Measurements from ENCODE around the gene TIGD4. TPM values are rescaled to one million over a fixed set of nuclear protein-coding genes. Genes with fewer than 3 reads are reported as not detected.

The TIGD4 gene
- total RNA-seq, 1 experiment from 2014 or later = 3.1 TPM

DNA sequence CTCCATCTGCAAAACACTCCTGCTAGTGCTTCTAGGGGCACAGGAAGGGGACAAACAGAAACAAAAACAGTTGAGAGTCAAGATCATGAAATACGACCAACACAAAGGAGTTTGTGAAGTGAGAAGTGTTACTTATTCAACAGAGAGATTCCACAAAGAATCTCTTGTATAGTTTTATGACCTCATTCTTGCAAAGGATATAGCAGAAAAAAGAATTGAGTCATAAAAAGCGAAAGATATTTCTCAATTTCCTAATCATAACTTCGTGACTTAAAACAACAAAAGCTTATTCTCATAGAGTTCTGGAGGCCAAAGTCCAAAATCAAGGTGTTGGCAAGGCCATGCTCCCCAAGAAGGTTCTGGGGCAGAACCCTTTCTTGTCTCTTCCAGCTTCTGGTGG is 40.7 kb downstream of the TIGD4 start:
- Histone ChIP-seq H2AFZ (ENCODE audit: low read length) (no peak overlapping the region), H3K36me3 (ENCODE audit: insufficient read depth, low read length) (no peaks in the 10 kb centered on the region), H3K4me2 (ENCODE audit: low read depth, low read length, poor library complexity, severe bottlenecking) (no peak overlapping the region), H3K9ac (ENCODE audit: low read length) (no peak overlapping the region), H3K4me1 (ENCODE audit: low read length) (no peaks in the 10 kb centered on the region), H3K27me3 (ENCODE audit: low read length) (no peaks in the 10 kb centered on the region), H3K9me2 (replicated peaks; ENCODE audit: insufficient read depth, low read length) (no peaks in the 10 kb centered on the region), H3K79me2 (ENCODE audit: low read length) (no peaks in the 10 kb centered on the region), H4K20me1 (ENCODE audit: insufficient read depth, low read depth, low read length) (0 out of 2 replicates have a peak, but pooled peaks cover 12% of the 10 kb centered on the region), H3K9me3 (ENCODE audit: low read length) (no peaks in the 10 kb centered on the region), H3K27ac (ENCODE audit: low read length) (no peak overlapping the region), H3K4me3 (ENCODE audit: low read length) (no peak overlapping the region)
- no peak for DNase-seq

DNA sequence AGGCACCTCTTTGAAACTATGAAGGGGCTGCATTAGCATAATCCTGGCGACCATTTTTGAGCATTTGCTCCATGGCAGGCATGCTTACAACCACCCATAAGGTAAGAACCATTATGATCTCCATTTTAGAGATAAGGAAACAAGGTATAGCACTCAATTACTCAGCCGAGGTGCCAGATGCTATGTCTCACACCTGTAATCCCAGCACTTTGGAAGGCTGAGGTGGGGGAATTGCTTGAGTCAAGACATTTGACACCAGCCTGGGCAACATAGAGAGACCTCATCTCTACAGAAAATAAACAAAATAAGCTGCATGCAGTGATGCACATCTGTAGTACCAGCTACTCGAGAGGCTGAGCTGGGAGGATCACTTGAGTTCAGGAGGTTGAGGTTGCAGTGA is 43.6 kb downstream of the TIGD4 start:
- Histone ChIP-seq H3K27ac (ENCODE audit: low read length) (no peak overlapping the region), H3K9me3 (ENCODE audit: low read length) (no peaks in the 10 kb centered on the region), H3K27me3 (ENCODE audit: low read length) (no peaks in the 10 kb centered on the region), H2AFZ (ENCODE audit: low read length) (no peak overlapping the region), H3K36me3 (ENCODE audit: insufficient read depth, low read length) (no peaks in the 10 kb centered on the region), H3K4me1 (ENCODE audit: low read length) (no peaks in the 10 kb centered on the region), H3K4me2 (ENCODE audit: low read depth, low read length, poor library complexity, severe bottlenecking) (no peak overlapping the region), H4K20me1 (ENCODE audit: insufficient read depth, low read depth, low read length) (peaks cover 12% of the 10 kb centered on the region; the same call in 1 of the 2 replicates), H3K9me2 (replicated peaks; ENCODE audit: insufficient read depth, low read length) (no peaks in the 10 kb centered on the region), H3K4me3 (ENCODE audit: low read length) (no peak overlapping the region), H3K79me2 (ENCODE audit: low read length) (no peaks in the 10 kb centered on the region), H3K9ac (ENCODE audit: low read length) (no peak overlapping the region)
- DNase-seq = no peak

DNA sequence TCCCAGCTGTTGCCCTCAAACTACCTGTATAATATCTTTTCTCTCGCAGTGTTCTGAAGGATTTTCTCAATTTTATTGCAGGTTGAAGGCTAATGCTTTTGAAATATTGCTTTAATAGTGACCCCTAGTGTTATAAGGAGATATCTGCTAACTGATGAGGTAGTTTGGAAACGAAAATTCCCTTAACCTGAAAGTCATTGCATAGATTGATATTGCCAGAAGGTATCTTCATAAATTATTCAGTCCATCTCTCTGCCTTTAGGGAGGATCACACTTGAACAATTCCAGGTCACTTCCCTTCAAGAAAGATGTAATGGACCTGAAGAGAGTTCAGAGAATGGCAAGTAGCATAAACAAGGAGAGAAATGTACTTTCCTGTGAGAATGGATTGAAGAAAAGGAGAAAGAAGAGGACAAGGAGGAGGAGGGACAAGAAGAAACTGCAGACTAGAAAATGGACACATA is 44.1 kb downstream of the TIGD4 start:
- H2AFZ ChIP-seq (ENCODE audit: low read length) = no peak overlapping the region
- no peaks in the 10 kb centered on the region for H3K4me1 ChIP-seq (ENCODE audit: low read length)
- no peaks in the 10 kb centered on the region for H3K9me3 ChIP-seq (ENCODE audit: low read length)
- no peak overlapping the region for H3K4me3 ChIP-seq (ENCODE audit: low read length)
- no peak overlapping the region for H3K4me2 ChIP-seq (ENCODE audit: low read depth, low read length, poor library complexity, severe bottlenecking)
- H3K36me3 ChIP-seq (ENCODE audit: insufficient read depth, low read length) = no peaks in the 10 kb centered on the region
- peaks cover 12% of the 10 kb centered on the region; the same call in 1 of the 2 replicates for H4K20me1 ChIP-seq (ENCODE audit: insufficient read depth, low read depth, low read length)
- no peak overlapping the region for H3K9ac ChIP-seq (ENCODE audit: low read length)
- DNase-seq = peak; percentile 79
- H3K27ac ChIP-seq (ENCODE audit: low read length) = no peak overlapping the region
- no peaks in the 10 kb centered on the region for H3K27me3 ChIP-seq (ENCODE audit: low read length)
- H3K9me2 ChIP-seq (replicated peaks; ENCODE audit: insufficient read depth, low read length) = no peaks in the 10 kb centered on the region
- H3K79me2 ChIP-seq (ENCODE audit: low read length) = no peaks in the 10 kb centered on the region

DNA sequence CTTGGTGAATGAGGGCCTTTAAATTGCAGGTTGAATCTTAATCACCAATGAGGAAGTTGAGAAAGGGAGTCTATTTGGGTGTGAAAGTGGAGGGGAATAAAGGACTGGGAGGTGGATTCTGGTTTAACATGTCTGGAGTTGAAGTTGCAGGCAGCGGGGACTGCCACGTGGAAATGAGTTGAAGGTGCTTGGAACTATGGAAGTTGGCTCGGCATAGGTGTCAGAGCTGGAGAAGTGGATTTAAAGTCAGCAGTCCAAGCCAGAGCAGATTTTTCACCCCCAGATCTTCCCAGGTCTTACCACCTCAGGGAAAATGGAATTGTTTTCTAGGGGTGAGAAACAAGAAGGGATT is 44.9 kb downstream of the TIGD4 start:
- peaks cover 12% of the 10 kb centered on the region; the same call in 1 of the 2 replicates for H4K20me1 ChIP-seq (ENCODE audit: insufficient read depth, low read depth, low read length)
- H3K9me2 ChIP-seq (replicated peaks; ENCODE audit: insufficient read depth, low read length) = no peaks in the 10 kb centered on the region
- H3K4me3 ChIP-seq (ENCODE audit: low read length) = no peak overlapping the region
- no peak overlapping the region for H2AFZ ChIP-seq (ENCODE audit: low read length)
- H3K27ac ChIP-seq (ENCODE audit: low read length) = no peak overlapping the region
- no peaks in the 10 kb centered on the region; the same call in 1 of the 2 replicates for H3K27me3 ChIP-seq (ENCODE audit: low read length)
- H3K4me1 ChIP-seq (ENCODE audit: low read length) = no peaks in the 10 kb centered on the region
- no peak for DNase-seq
- no peaks in the 10 kb centered on the region for H3K9me3 ChIP-seq (ENCODE audit: low read length)
- no peaks in the 10 kb centered on the region for H3K36me3 ChIP-seq (ENCODE audit: insufficient read depth, low read length)
- no peak overlapping the region for H3K4me2 ChIP-seq (ENCODE audit: low read depth, low read length, poor library complexity, severe bottlenecking)
- no peak overlapping the region for H3K9ac ChIP-seq (ENCODE audit: low read length)
- H3K79me2 ChIP-seq (ENCODE audit: low read length) = no peaks in the 10 kb centered on the region

DNA sequence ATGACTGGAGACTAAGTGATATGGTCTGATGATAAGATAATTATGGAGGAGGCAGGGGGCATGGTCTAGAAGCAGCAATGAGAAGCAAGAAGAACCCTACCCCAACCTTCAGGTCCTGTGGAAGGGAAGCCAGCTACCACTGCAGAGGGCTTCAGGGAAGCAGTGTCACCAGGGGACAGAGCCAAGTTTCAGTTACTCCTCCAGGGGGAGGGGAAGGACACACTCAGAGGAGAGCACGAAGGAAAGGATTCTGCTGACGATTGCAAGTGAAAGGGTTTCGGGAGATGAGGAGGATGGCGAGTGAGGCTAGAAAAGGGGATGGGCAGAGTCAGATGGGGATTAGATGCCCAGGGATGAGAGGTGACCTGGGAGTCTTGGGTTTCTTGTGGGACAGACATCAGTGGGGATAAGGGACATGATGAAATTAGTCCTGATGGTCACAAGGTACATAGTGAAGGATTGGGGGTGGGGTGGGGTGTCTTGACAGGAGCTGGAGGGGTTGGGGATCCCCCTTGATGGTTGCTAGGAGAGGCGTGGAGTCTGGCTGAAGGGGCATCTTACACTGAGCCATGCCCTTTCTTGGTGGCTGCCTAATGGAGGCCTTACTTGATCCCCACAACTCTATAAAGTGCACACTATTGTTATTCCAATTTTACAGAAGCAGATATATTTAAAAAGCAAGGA is 45.4 kb downstream of the TIGD4 start:
- Histone ChIP-seq H4K20me1 (ENCODE audit: insufficient read depth, low read depth, low read length) (peaks cover 14% of the 10 kb centered on the region; the same call in 1 of the 2 replicates), H3K27me3 (ENCODE audit: low read length) (no peaks in the 10 kb centered on the region; the same call in 1 of the 2 replicates), H3K9me3 (ENCODE audit: low read length) (no peaks in the 10 kb centered on the region), H3K36me3 (ENCODE audit: insufficient read depth, low read length) (no peaks in the 10 kb centered on the region), H3K79me2 (ENCODE audit: low read length) (no peaks in the 10 kb centered on the region), H2AFZ (ENCODE audit: low read length) (no peak overlapping the region), H3K4me1 (ENCODE audit: low read length) (no peaks in the 10 kb centered on the region), H3K4me2 (ENCODE audit: low read depth, low read length, poor library complexity, severe bottlenecking) (no peak overlapping the region), H3K4me3 (ENCODE audit: low read length) (no peak overlapping the region), H3K9ac (ENCODE audit: low read length) (no peak overlapping the region), H3K27ac (ENCODE audit: low read length) (no peak overlapping the region), H3K9me2 (replicated peaks; ENCODE audit: insufficient read depth, low read length) (no peaks in the 10 kb centered on the region)
- no peak for DNase-seq

DNA sequence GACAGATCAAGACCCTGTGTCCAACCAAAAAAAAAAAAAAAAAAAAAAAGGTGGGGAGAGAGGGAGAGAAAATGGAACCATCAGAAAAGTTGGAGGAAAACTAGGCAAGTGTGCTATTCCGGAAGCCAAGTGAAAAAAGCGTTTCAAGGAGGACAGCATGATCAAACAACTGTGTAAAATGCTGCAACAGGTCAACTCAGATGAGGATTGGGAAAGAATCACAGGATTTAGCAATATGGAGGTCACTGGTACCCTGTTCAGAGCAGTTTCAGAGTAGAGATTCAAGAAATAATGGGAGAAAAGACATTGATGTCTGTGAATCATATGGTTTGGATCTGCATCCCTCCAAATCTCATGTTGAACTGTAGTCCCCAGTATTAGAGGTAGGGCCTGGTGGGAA is 47.5 kb downstream of the TIGD4 start:
- Histone ChIP-seq H2AFZ (ENCODE audit: low read length) (no peak overlapping the region), H3K79me2 (ENCODE audit: low read length) (no peaks in the 10 kb centered on the region), H3K9me3 (ENCODE audit: low read length) (no peaks in the 10 kb centered on the region), H3K9ac (ENCODE audit: low read length) (no peak overlapping the region), H3K36me3 (ENCODE audit: insufficient read depth, low read length) (no peaks in the 10 kb centered on the region), H3K9me2 (replicated peaks; ENCODE audit: insufficient read depth, low read length) (no peaks in the 10 kb centered on the region), H4K20me1 (ENCODE audit: insufficient read depth, low read depth, low read length) (peaks cover 26% of the 10 kb centered on the region; the same call in 1 of the 2 replicates), H3K4me3 (ENCODE audit: low read length) (no peak overlapping the region), H3K27me3 (ENCODE audit: low read length) (no peaks in the 10 kb centered on the region; the same call in 1 of the 2 replicates), H3K27ac (ENCODE audit: low read length) (no peak overlapping the region), H3K4me2 (ENCODE audit: low read depth, low read length, poor library complexity, severe bottlenecking) (no peak overlapping the region), H3K4me1 (ENCODE audit: low read length) (peaks cover 19% of the 10 kb centered on the region)
- no peak for DNase-seq

DNA sequence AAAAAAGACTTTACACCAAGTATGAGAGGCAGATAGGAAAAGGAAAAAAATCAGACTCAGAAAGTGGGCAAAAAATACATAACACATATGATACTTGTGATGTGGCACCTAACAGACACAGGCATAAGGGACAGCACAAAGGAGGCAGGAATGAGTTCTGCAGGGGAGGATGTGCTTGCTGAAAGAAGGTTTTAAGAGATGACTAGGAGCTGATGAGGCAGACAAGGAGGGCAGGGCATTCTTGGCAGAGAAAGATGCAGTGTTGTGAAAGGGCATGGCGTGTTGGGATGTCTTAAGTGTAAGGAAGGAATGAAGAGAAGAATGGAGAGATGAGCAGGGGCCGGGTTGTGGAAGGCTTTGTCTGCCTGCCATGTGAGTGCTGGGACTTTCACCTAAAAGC is 50.1 kb downstream of the TIGD4 start:
- no peak overlapping the region for H3K9ac ChIP-seq (ENCODE audit: low read length)
- no peak overlapping the region for H3K4me2 ChIP-seq (ENCODE audit: low read depth, low read length, poor library complexity, severe bottlenecking)
- no peak overlapping the region for H3K27ac ChIP-seq (ENCODE audit: low read length)
- no peak overlapping the region for H2AFZ ChIP-seq (ENCODE audit: low read length)
- H4K20me1 ChIP-seq (ENCODE audit: insufficient read depth, low read depth, low read length) = peaks cover 28% of the 10 kb centered on the region; the same call in 1 of the 2 replicates
- H3K36me3 ChIP-seq (ENCODE audit: insufficient read depth, low read length) = no peaks in the 10 kb centered on the region
- H3K9me3 ChIP-seq (ENCODE audit: low read length) = no peaks in the 10 kb centered on the region
- no peaks in the 10 kb centered on the region for H3K9me2 ChIP-seq (replicated peaks; ENCODE audit: insufficient read depth, low read length)
- DNase-seq = no peak
- H3K4me3 ChIP-seq (ENCODE audit: low read length) = no peak overlapping the region
- H3K27me3 ChIP-seq (ENCODE audit: low read length) = no peaks in the 10 kb centered on the region; the same call in 1 of the 2 replicates
- no peaks in the 10 kb centered on the region for H3K79me2 ChIP-seq (ENCODE audit: low read length)
- H3K4me1 ChIP-seq (ENCODE audit: low read length) = peaks cover 19% of the 10 kb centered on the region

DNA sequence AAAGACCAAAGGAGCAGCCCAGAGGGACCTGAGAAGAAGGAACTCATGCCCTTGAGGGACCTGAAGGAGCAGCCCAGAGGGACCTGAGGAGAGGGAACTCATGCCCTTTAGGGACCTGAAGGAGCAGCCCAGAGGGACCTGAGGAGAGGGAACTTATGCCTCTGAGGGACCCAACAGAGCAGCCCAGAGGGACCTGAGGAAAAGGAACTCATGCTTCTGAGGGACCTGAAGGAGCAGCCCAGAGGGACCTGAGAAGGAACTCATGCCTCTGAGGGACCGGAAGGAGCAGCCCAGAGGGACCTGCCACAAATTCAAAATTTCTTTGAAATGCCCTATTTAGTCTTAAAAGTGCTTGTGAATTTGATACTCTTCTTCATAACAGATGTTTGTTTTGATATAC is 51.2 kb downstream of the TIGD4 start:
- no peaks in the 10 kb centered on the region for H3K79me2 ChIP-seq (ENCODE audit: low read length)
- H3K4me2 ChIP-seq (ENCODE audit: low read depth, low read length, poor library complexity, severe bottlenecking) = peak overlapping the region; percentile 50
- H2AFZ ChIP-seq (ENCODE audit: low read length) = no peak overlapping the region
- H3K4me1 ChIP-seq (ENCODE audit: low read length) = peaks cover 19% of the 10 kb centered on the region
- no peak overlapping the region for H3K9ac ChIP-seq (ENCODE audit: low read length)
- H3K4me3 ChIP-seq (ENCODE audit: low read length) = 0 out of 2 replicates have a peak overlapping the region, but pooled peaks have one; percentile 13
- H3K9me3 ChIP-seq (ENCODE audit: low read length) = no peaks in the 10 kb centered on the region
- H3K9me2 ChIP-seq (replicated peaks; ENCODE audit: insufficient read depth, low read length) = no peaks in the 10 kb centered on the region
- peaks cover 28% of the 10 kb centered on the region; the same call in 1 of the 2 replicates for H4K20me1 ChIP-seq (ENCODE audit: insufficient read depth, low read depth, low read length)
- peak; percentile 90 for DNase-seq
- no peaks in the 10 kb centered on the region for H3K36me3 ChIP-seq (ENCODE audit: insufficient read depth, low read length)
- H3K27me3 ChIP-seq (ENCODE audit: low read length) = no peaks in the 10 kb centered on the region; the same call in 1 of the 2 replicates
- no peak overlapping the region for H3K27ac ChIP-seq (ENCODE audit: low read length)

Data from Karpas-422 (cell line).